ENCODE data around the gene WFS1. TPM values are rescaled to one million over a fixed set of nuclear protein-coding genes. Genes with fewer than 3 reads are reported as not detected.

Gene WFS1
- total RNA-seq, 3 donors from 2014 or later, result 32.5 to 58.3 (median 37.1) TPM

GRCh38 chr4:6352031-6352692, 82.5 kb downstream of the WFS1 start:
- intact Hi-C loops (cut with DNase I; ENCODE audit: low total_unique reads), result no loop called here
- H3K4me3 ChIP-seq, result no peak overlapping the region
- no peaks in the 10 kb centered on the region for H3K4me1 ChIP-seq
- H3K9me3 ChIP-seq, result no peaks in the 10 kb centered on the region
- TF ChIP-seq CTCF (IDR thresholded peaks at IDR 0.05), result no peak
- TF ChIP-seq POLR2AphosphoS5 (IDR thresholded peaks at IDR 0.05), result no peak
- no peak for TF ChIP-seq POLR2A (IDR thresholded peaks at IDR 0.05)
- H3K27ac ChIP-seq, result no peak overlapping the region
- H3K27me3 ChIP-seq, result peaks cover 0 to 10% of the 10 kb centered on the region in 2 donors
- no peak for DNase-seq (ENCODE audit: low spot score in 2 of 2)
- no peaks in the 10 kb centered on the region for H3K36me3 ChIP-seq

Other genes starting within 250 kb of the WFS1 start
- gene JAKMIP1, start 69.3 kb upstream of the WFS1 start, total RNA-seq, result under 1 TPM; 0.66 to 0.88 (median 0.80) TPM
- under 1 TPM; 0.16 to 0.66 (median 0.44) TPM for gene PPP2R2C, start 202.8 kb downstream of the WFS1 start, total RNA-seq